Activated B cell treated with CpG ODN at 0.5 μM for 24 hours (primary cell): ENCODE data around the gene PDCD6IP. TPM values are rescaled to one million over a fixed set of nuclear protein-coding genes. Genes with fewer than 3 reads are reported as not detected.
A peak's percentile ranks its signal among the peaks of the same experiment; 100 is the strongest.

Source experiments
- ATAC-seq: fragments of 200-7000 bp; cut with Tn5 transposase; one replicate; pipeline ENCODE4 v1.10.0; 2021; ENCODE audit warnings: low read depth, mild to moderate bottlenecking, moderate library complexity
- CTCF ChIA-PET: fragments of 350-600 bp; sonication (Branson Sonifier 250); formaldehyde crosslinking; loops from one replicate; lab custom pipeline; 2021; ENCODE audit warnings: antibody characterized with exemption; lab: Charles Lee
- POLR2A ChIA-PET: fragments of 350-600 bp; sonication (Branson Sonifier 250); formaldehyde crosslinking; loops from one replicate; lab custom pipeline; 2021; ENCODE audit warnings: antibody characterized with exemption; lab: Charles Lee
- DNase-seq: peaks from one replicate; pipeline ENCODE4 v3.0.0; 2022
- H3K27ac Mint-ChIP-seq: one replicate; pipeline ENCODE4 v1.8.0; 2020; ENCODE audit warnings: mixed read lengths
- H3K27me3 Mint-ChIP-seq: one replicate; pipeline ENCODE4 v1.8.0; 2021; ENCODE audit warnings: mixed read lengths
- H3K36me3 Mint-ChIP-seq: one replicate; pipeline ENCODE4 v1.8.0; 2021; ENCODE audit warnings: low read depth, mixed read lengths
- H3K4me1 Mint-ChIP-seq: one replicate; pipeline ENCODE4 v1.8.0; 2021; ENCODE audit warnings: mixed read lengths
- H3K4me3 Mint-ChIP-seq: one replicate; pipeline ENCODE4 v1.8.0; 2020; ENCODE audit warnings: mild to moderate bottlenecking, mixed read lengths
- H3K9me3 Mint-ChIP-seq: one replicate; pipeline ENCODE4 v1.8.0; 2020; ENCODE audit warnings: mixed read lengths
- intact Hi-C: fragments of 100-400 bp; cut with micrococcal nuclease; formaldehyde crosslinking; loops from one replicate; pipeline ENCODE4 v1.15.1; 2024
- total RNA-seq: library from RNA; stranded (reverse); gene quantifications from 2 replicates; pipeline ENCODE4 v1.2.3, GENCODE V29; 2022
- TF ChIP-seq, protein P1 (sequence below): fragments of 200-600 bp; IDR thresholded peaks from one replicate; pipeline ENCODE4 v1.8.0; 2022; ENCODE audit warnings: antibody characterized with exemption, mild to moderate bottlenecking

PDCD6IP gene
- total RNA-seq, 1 donor from 2014 or later, result 237 TPM

DNA sequence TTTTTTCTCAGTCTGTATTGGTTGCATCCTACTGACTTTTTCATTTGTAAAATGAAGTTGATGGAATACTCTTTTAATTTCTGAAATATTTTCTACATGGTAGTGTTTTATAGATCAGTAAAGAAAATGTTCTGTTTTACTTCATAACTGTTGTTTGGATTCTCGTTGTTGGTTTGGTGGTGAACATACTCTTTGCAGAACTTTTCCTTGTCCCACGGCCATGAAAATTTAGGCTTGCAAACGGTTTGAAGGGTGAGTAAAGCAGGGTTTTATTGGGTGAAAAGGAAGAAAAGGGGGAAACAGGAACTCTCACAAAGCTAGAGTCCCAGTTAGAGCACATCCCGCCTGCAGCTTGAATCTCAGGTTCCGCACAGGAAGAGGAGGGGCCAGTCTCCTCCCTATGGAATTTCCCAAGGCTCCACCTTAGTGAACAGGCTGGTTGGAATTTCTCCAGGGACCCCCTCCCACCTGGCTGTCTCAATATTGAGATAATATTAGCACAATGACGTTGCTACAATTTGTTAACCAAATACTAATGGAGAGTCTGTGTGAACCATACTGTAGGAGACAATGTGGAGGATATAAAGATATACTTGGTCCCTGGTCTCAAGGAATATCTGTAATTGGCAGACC is 5.6 kb downstream of the PDCD6IP start:
- Mint-ChIP-seq H3K4me3 (no peak overlapping the region), H3K36me3 (peaks cover 52% of the 10 kb centered on the region), H3K9me3 (no peaks in the 10 kb centered on the region), H3K4me1 (peaks cover 85% of the 10 kb centered on the region), H3K27me3 (no peaks in the 10 kb centered on the region), H3K27ac (peak overlapping the region; percentile 13)
- intact Hi-C loops, result loop anchor here (2.0 kb wide), 1 partner anchor 13 kb away; no protein-coding TSS in a partner anchor
- CTCF ChIA-PET, result no interaction called here
- DNase-seq (no peak), ATAC-seq (no peak)
- POLR2A ChIA-PET, result no interaction called here
- TF ChIP-seq, protein P1, sequence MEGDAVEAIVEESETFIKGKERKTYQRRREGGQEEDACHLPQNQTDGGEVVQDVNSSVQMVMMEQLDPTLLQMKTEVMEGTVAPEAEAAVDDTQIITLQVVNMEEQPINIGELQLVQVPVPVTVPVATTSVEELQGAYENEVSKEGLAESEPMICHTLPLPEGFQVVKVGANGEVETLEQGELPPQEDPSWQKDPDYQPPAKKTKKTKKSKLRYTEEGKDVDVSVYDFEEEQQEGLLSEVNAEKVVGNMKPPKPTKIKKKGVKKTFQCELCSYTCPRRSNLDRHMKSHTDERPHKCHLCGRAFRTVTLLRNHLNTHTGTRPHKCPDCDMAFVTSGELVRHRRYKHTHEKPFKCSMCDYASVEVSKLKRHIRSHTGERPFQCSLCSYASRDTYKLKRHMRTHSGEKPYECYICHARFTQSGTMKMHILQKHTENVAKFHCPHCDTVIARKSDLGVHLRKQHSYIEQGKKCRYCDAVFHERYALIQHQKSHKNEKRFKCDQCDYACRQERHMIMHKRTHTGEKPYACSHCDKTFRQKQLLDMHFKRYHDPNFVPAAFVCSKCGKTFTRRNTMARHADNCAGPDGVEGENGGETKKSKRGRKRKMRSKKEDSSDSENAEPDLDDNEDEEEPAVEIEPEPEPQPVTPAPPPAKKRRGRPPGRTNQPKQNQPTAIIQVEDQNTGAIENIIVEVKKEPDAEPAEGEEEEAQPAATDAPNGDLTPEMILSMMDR, result no peak

DNA sequence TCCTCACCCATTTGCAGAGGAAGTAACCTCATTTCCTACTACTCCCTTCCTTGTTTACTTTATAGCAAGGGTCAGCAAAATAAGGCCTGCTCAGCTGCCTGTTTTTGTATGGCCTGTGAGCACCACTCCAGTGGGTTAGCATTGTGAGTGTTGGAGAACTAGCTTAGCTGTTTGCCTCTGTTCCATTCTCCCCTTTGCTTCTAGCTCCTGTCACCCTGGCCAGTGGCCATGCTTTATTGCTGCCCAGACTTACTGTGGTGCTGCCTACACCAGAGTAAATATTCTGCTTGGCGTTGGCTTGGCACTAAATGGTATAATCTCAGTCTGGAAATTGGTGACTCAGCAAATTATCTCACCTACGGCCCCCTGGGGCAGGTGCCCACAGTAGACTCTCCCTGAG is 8.8 kb downstream of the PDCD6IP start:
- no peak overlapping the region for H3K4me3 Mint-ChIP-seq
- no peak overlapping the region for H3K27ac Mint-ChIP-seq
- H3K36me3 Mint-ChIP-seq, result peaks cover 58% of the 10 kb centered on the region
- no peaks in the 10 kb centered on the region for H3K9me3 Mint-ChIP-seq
- ChIA-PET POLR2A (no interaction called here), CTCF (interaction anchor here (0.7 kb wide), 1 partner anchor 20 kb away, joined by 3 read pairs; no protein-coding TSS in a partner anchor)
- TF ChIP-seq, protein P1, result no peak
- DNase-seq (no peak), ATAC-seq (no peak)
- intact Hi-C loops, result no loop called here
- no peaks in the 10 kb centered on the region for H3K27me3 Mint-ChIP-seq
- peaks cover 70% of the 10 kb centered on the region for H3K4me1 Mint-ChIP-seq

DNA sequence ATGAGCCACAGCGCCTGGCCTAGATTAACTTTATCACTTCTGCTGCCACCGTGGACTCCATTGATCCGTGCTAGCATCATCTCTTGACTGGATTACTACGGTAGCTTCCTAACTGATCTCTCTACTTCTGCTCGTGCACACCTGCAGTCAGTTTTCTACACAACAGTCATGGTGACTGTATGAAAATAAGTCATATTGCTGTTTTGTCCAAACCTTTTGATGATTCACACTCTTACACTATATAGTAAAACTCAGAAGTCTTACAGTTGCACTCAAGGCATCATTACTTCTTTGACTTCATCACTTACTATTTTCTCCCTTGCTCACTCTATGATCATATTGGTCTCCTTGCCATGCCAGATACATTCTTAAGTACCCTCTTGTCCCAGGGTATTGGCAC is 10.1 kb downstream of the PDCD6IP start:
- intact Hi-C loops, result no loop called here
- H3K4me3 Mint-ChIP-seq, result no peak overlapping the region
- DNase-seq (no peak), ATAC-seq (no peak)
- POLR2A ChIA-PET, result interaction anchor here (0.6 to 0.9 kb wide), 2 partner anchors 10 kb away, joined by 4 to 6 read pairs; partner anchors contain the start of gene PDCD6IP
- H3K9me3 Mint-ChIP-seq, result no peaks in the 10 kb centered on the region
- CTCF ChIA-PET, result no interaction called here
- no peak overlapping the region for H3K27ac Mint-ChIP-seq
- peaks cover 58% of the 10 kb centered on the region for H3K4me1 Mint-ChIP-seq
- TF ChIP-seq, protein P1, result no peak
- H3K27me3 Mint-ChIP-seq, result no peaks in the 10 kb centered on the region
- peaks cover 62% of the 10 kb centered on the region for H3K36me3 Mint-ChIP-seq

DNA sequence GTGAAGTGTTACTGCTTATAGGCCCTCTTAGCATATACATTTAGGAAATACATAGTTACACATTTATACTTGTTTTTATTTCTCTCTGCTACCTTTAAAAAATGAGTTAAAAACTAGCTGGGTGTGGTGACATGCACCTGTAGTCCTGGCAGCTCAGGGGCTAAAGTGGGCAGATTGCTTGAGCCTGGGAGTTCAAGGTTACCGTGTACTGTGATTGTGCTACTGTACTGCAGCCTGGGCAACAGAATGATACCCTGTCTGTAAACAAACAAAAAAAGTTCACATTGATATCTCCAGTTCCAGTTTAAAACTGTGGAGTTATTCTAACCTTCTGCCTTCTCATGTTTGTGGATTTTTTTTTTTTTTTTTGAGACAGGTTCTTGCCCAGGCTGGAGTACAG is 12.1 kb downstream of the PDCD6IP start:
- Mint-ChIP-seq H3K27ac (no peak overlapping the region), H3K36me3 (peaks cover 60% of the 10 kb centered on the region), H3K4me1 (peaks cover 45% of the 10 kb centered on the region), H3K9me3 (no peaks in the 10 kb centered on the region), H3K4me3 (no peak overlapping the region), H3K27me3 (no peaks in the 10 kb centered on the region)
- CTCF ChIA-PET, result no interaction called here
- TF ChIP-seq, protein P1, result no peak
- POLR2A ChIA-PET, result no interaction called here
- intact Hi-C loops, result no loop called here
- ATAC-seq (no peak), DNase-seq (no peak)

DNA sequence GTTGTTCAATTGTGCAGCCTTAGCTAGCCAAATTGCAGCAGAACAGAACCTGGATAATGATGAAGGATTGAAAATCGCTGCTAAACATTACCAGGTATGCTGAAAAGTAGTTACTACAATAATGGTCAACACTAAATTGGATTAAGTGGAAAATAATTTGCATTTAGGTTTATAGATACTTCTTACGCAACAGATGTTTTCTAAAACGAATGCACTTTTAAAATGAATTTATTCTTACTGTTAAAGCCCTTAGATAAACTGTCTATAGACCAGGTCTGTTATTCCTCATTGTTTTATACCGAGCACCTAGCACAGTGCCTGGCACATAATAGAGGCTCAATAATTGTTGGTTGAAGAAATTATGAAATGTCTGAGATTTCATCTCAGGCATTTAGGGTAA is 23.6 kb downstream of the PDCD6IP start:
- H3K27me3 Mint-ChIP-seq, result no peaks in the 10 kb centered on the region
- peaks cover 74% of the 10 kb centered on the region for H3K36me3 Mint-ChIP-seq
- no peaks in the 10 kb centered on the region for H3K9me3 Mint-ChIP-seq
- intact Hi-C loops, result no loop called here
- ChIA-PET CTCF (no interaction called here), POLR2A (no interaction called here)
- H3K27ac Mint-ChIP-seq, result no peak overlapping the region
- H3K4me3 Mint-ChIP-seq, result no peak overlapping the region
- ATAC-seq (no peak), DNase-seq (no peak)
- TF ChIP-seq, protein P1, result no peak
- no peaks in the 10 kb centered on the region for H3K4me1 Mint-ChIP-seq
